Forelimb muscle (tissue), 1 donor: ENCODE measurements around the gene WWC2. TPM values are rescaled to one million over a fixed set of nuclear protein-coding genes. Genes with fewer than 3 reads are reported as not detected.
"Not testable (repeated sequence)": the region's sequence is repeated elsewhere in the genome, so short reads cannot be mapped to it uniquely, and the experiment has no call there.

Experiments used
- DNase-seq: peaks from one replicate; pipeline ENCODE4 v3.0.0-alpha.2; 2013; ENCODE audit warnings: low read depth
- polyA plus RNA-seq: library from polyadenylated mRNA; unstranded; fragments of 120-200 nt; gene quantifications from one replicate; pipeline ENCODE4 v1.2.1, GENCODE V29; 2013; ENCODE audit not compliant: insufficient read length

WWC2 gene
- polyA plus RNA-seq, 1 donor: 18.3 TPM

- no peak for DNase-seq
Observed at GRCh38 chr4:183142571-183143550, 43.8 kb downstream of the WWC2 start.

GRCh38 chr4:183144787-183145186 lies 45.7 kb downstream of the WWC2 start:
- no peak for DNase-seq

GRCh38 chr4:183145773-183146172 lies 46.7 kb downstream of the WWC2 start:
- DNase-seq: no peak

GRCh38 chr4:183146478-183146877 lies 47.4 kb downstream of the WWC2 start:
- no peak for DNase-seq

- DNase-seq: no peak
Observed at GRCh38 chr4:183147196-183147595, 48.1 kb downstream of the WWC2 start.

- no peak for DNase-seq
Observed at GRCh38 chr4:183147983-183148382, 48.9 kb downstream of the WWC2 start.

GRCh38 chr4:183149616-183150539 lies 50.8 kb downstream of the WWC2 start:
- DNase-seq: no peak

GRCh38 chr4:183150664-183151063 lies 51.6 kb downstream of the WWC2 start:
- DNase-seq: not testable (repeated sequence)

- DNase-seq: not testable (repeated sequence)
Observed at GRCh38 chr4:183152232-183152631, 53.2 kb downstream of the WWC2 start.

- no peak for DNase-seq
Observed at GRCh38 chr4:183153190-183153916, 54.3 kb downstream of the WWC2 start.

GRCh38 chr4:183154701-183155391 lies 55.8 kb downstream of the WWC2 start:
- no peak for DNase-seq

GRCh38 chr4:183155450-183156184 lies 56.6 kb downstream of the WWC2 start:
- no peak for DNase-seq

GRCh38 chr4:183157215-183157614 lies 58.2 kb downstream of the WWC2 start:
- DNase-seq: no peak

GRCh38 chr4:183158062-183158461 lies 59.0 kb downstream of the WWC2 start:
- DNase-seq: no peak

- DNase-seq: no peak
Observed at GRCh38 chr4:183161630-183162029, 62.6 kb downstream of the WWC2 start.

GRCh38 chr4:183163135-183163534 lies 64.1 kb downstream of the WWC2 start:
- DNase-seq: no peak

- DNase-seq: no peak
Observed at GRCh38 chr4:183164963-183165362, 65.9 kb downstream of the WWC2 start.

GRCh38 chr4:183165376-183165775 lies 66.3 kb downstream of the WWC2 start:
- no peak for DNase-seq

GRCh38 chr4:183170894-183171293 lies 71.8 kb downstream of the WWC2 start:
- DNase-seq: no peak
